Lower leg skin (tissue), 4 donors: ENCODE measurements around the gene GALNT2. TPM values are rescaled to one million over a fixed set of nuclear protein-coding genes. Genes with fewer than 3 reads are reported as not detected.
A peak's percentile ranks its signal among the peaks of the same experiment; 100 is the strongest.

Source experiments
- DNase-seq, 2 donors: peaks; one replicate each; pipeline ENCODE4 v3.0.0-alpha.2; 2019; ENCODE audit warnings: low spot score in 2 of 2
- H3K4me3 ChIP-seq: fragments of 200-600 bp; sonication (generic); 2 replicates; pipeline ENCODE4 v1.5.1; 2017; ENCODE audit warnings: mild to moderate bottlenecking, low read depth; ENCODE audit not compliant: poor library complexity, severe bottlenecking
- CTCF ChIP-seq, 3 donors: fragments of 450-650 bp; IDR thresholded peaks; one replicate each; pipeline ENCODE4 v1.5.1; 2016; ENCODE audit warnings: antibody characterized with exemption in 3 of 3, mild to moderate bottlenecking in 3 of 3, moderate library complexity in 2 of 3
- POLR2A ChIP-seq, 2 donors: fragments of 450-650 bp; IDR thresholded peaks; one replicate each; pipeline ENCODE4 v1.6.1; 2016 to 2017; ENCODE audit warnings: antibody characterized with exemption in 2 of 2, mild to moderate bottlenecking in 1 of 2, moderate library complexity in 1 of 2
- WGBS, 2 donors: methylation state at CpG; one replicate each; pipeline ENCODE4 v1.1.5; 2018; 5-methylcytosine and 5-hydroxymethylcytosine counted together
- intact Hi-C: fragments of 100-400 bp; cut with DNase I; formaldehyde crosslinking; loops from one replicate; pipeline ENCODE4 v1.15.0; 2023; ENCODE audit warnings: low total_unique reads
- total RNA-seq, 4 donors: library from RNA; depleted of rRNA; stranded (reverse); fragments of >200 nt; gene quantifications; one replicate each; pipeline ENCODE4 v1.1.0, GENCODE V29; 2016

The GALNT2 gene
- total RNA-seq, 4 donors from 2014 or later = 11.0 to 31.0 (median 20.2) TPM

DNA sequence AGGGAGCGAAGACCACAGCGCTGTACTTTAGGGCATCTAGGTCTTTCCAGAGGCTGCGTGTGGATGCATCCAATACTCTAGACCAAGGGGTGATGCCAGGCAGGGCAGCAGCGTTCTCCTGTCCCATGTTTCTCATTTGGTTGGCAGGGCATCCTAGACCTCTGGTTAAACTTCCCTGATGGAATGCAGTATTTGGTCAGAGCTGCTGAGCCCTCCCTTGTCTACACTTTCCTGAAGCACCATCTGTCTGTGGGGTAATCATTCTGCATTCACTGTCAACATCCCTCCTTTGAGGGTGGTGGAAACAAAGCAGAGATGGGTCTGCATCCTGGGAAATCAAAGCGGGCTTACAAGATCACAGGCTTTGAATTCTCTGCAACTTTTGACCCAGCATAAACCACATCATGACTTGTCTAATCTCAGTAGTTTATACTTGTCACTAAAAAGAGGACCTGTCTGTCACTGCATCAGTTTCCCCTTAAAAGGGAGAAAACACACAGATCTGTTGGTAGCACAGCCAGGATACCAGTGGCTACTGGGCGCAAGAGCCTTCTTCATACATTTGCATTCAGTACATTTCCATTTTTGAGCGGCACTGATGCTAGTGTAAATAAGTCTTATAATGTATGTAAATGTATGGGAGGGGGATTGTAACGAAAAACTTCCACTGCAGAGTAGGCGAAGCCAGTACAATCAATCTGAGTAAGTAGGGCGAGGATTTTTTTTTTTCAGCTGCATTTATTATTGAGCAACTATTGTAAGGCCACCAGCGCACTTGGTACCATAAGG, 106.3 kb downstream of the GALNT2 start:
- TF ChIP-seq POLR2A (IDR thresholded peaks at IDR 0.05) = no peak
- peak in 1 of 2 donors; percentile 6 for DNase-seq
- intact Hi-C loops = no loop called here
- H3K4me3 ChIP-seq = no peak overlapping the region
- 96 to 97% methylated on average over 11 of the region's 11 CpGs for WGBS, 2 donors

DNA sequence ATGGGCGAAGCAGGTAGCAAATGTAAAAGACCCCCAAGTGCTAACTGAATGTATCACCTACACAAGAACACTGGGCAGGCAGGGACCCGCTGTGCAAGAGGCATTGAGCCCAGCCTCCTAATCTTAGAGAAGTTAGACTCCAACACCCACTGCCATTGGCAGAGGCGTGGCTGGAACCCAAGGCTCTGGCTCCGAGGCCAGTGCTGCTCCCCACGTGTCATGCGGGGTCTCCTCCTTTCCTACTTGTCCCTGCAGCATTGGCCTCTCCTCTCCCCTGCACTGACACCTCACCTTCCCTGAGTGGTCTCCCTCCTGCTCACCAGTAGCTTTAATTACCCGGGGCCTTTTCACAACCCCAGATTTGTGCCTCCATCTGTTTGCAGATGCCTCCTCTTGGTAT, 107.0 kb downstream of the GALNT2 start:
- TF ChIP-seq CTCF (IDR thresholded peaks at IDR 0.05) (no peak), POLR2A (IDR thresholded peaks at IDR 0.05) (no peak)
- intact Hi-C loops = no loop called here
- 88 to 89% methylated on average over 7 of the region's 7 CpGs for WGBS, 2 donors

GRCh38 chr1:230174471-230175162, 107.6 kb downstream of the GALNT2 start:
- H3K4me3 ChIP-seq = no peak overlapping the region
- intact Hi-C loops = no loop called here
- no peak for TF ChIP-seq POLR2A (IDR thresholded peaks at IDR 0.05)
- TF ChIP-seq CTCF (IDR thresholded peaks at IDR 0.05) = no peak
- DNase-seq = peak in 1 of 2 donors; percentile 54
- WGBS, 2 donors = 85 to 97% methylated on average over 15 of the region's 15 CpGs

More for the DNA sequence above, 107.0 kb downstream of the GALNT2 start:
- peak in 1 of 2 donors; percentile 58 for DNase-seq
- no peak overlapping the region for H3K4me3 ChIP-seq

DNA sequence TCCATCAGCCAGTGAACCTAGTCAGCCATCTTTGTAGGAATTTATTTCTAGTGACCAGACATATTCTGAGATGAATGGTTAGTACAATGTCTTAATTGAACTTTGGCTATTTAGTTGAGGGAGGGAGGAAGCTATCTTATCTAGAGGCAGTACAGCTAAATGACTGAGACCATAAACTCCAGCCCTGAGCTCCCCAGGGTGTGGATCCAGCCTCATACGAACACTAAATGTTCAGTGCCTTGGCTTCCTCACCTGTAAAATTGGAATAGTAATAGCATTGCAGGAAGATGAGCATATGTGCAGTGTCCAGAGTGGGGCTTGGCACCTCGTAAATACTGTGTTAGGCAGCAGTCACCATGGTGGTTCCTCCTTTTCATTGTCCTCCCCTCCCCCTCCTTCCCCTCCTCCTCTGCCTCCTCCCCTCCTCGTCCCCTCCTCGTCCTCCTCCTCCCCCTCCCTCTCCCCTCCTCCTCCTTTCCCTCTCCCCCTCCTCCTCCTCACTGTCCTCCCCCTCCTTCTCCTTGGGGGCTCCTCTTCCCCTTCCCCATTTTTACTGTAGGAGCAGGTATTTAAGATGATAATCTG, 108.2 kb downstream of the GALNT2 start:
- no peak for TF ChIP-seq POLR2A (IDR thresholded peaks at IDR 0.05)
- no peak for TF ChIP-seq CTCF (IDR thresholded peaks at IDR 0.05)
- peak in 1 of 2 donors; percentile 57 for DNase-seq
- WGBS, 2 donors = 85 to 87% methylated on average over 2 to 4 of the region's 4 CpGs
- intact Hi-C loops = no loop called here
- no peak overlapping the region for H3K4me3 ChIP-seq

GRCh38 chr1:230175839-230176238, 108.8 kb downstream of the GALNT2 start:
- TF ChIP-seq CTCF (IDR thresholded peaks at IDR 0.05) (no peak), POLR2A (IDR thresholded peaks at IDR 0.05) (no peak)
- no peak for DNase-seq
- WGBS, 2 donors = 80 to 86% methylated on average over 5 of the region's 5 CpGs
- intact Hi-C loops = no loop called here
- no peak overlapping the region for H3K4me3 ChIP-seq

DNA sequence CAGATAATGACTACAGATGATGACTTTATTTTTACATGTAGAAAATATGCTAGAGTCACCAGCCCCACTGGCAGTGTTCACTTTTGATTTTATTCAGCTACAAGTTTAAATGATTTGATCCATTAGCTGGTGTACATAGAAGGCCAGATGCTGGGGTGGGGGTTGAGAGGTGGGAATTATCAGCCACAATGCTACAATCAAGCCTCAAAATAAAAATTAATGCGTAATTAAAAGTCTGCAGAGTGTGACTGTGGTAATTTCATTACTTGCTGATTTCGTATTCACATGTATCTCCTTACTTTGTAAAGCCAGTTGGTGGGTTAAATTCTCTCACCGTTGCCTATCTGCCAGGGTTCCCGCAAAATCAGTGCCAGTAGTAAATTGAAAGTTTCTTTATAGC, 109.3 kb downstream of the GALNT2 start:
- peak in 1 of 2 donors; percentile 53 for DNase-seq
- intact Hi-C loops = no loop called here
- H3K4me3 ChIP-seq = no peak overlapping the region
- TF ChIP-seq CTCF (IDR thresholded peaks at IDR 0.05) = no peak
- TF ChIP-seq POLR2A (IDR thresholded peaks at IDR 0.05) = no peak
- WGBS, 2 donors = 69 to 77% methylated on average over 4 of the region's 4 CpGs
